HCT116 (cell line): ENCODE data around the gene USP46.

Source experiments
- CTCF ChIP-seq, 3 experiments: fragments of 200-600 bp in 1 of 3; sonication (generic) in 1 of 3; IDR thresholded peaks in 2 of 3; conservative IDR thresholded peaks in 1 of 3; 2 replicates each; pipeline ENCODE4 v1.5.1; 2012 to 2017; ENCODE audit warnings: low read depth in 2 of 3, low read length in 2 of 3, antibody characterized with exemption in 1 of 3, borderline replicate concordance in 1 of 3, control low read depth in 1 of 3, mild to moderate bottlenecking in 1 of 3, mixed read lengths in 1 of 3, mixed run types in 1 of 3, moderate library complexity in 1 of 3; ENCODE audit not compliant: insufficient read depth in 1 of 3
- EZH2phosphoT487 ChIP-seq: fragments of 200-600 bp; IDR thresholded peaks from 2 replicates; pipeline ENCODE4 v1.6.1; 2018; ENCODE audit warnings: antibody characterized with exemption, borderline replicate concordance
- POLR2AphosphoS5 ChIP-seq: IDR thresholded peaks from 2 replicates; pipeline ENCODE4 v1.6.1; 2011; ENCODE audit warnings: mild to moderate bottlenecking, low read depth, low read length, moderate library complexity
- SIN3A ChIP-seq: IDR thresholded peaks from 2 replicates; pipeline ENCODE4 v1.6.1; 2012; ENCODE audit warnings: low read depth

DNA sequence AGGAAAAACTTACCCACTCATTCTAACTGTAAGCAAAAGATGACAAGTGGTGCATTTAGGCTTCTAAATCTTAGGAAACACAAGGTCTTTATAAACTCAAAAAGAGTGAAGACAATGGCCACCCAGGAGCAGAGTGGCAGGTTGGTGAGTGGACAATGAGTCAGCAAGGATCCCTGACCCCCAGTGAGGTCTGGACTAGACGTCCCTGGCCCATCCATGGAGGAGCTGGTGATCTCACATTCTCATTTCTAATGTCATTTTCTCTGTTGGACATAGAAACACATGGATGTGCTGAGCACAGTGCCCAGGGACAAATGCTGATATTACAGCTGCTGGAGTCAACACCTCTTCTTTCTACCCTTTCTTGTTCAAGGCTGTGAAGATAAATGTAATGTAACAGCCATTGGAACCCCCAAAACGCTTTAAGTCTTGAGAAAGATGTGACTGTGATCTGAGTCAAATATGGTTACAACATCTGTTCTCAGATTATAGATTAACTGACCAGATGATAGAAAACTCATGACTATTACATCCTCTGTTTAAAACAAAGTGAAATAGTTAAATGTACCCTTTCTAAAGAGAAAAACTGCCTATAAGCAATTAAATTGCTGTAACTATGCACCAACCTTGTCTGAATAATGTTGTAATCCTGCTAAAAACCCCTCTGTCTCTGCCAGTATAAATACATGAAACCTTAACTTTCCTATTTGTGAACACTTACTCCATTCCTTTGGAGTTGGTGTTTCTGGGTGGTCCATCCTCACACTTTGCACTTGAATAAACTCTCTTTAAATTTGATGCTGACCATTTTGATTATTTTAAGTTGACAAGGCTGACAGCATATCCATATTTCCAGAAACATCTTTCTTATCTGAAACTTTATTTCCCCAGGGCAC lies 92.7 kb downstream of the USP46 start:
- TF ChIP-seq CTCF (IDR thresholded peaks at IDR 0.05 in 2 of 3, conservative IDR thresholded peaks at IDR 0.05 in 1 of 3; ENCODE audit: borderline replicate concordance in 1 of 3, insufficient read depth in 1 of 3, low read depth in 2 of 3, low read length in 2 of 3) (no peak), SIN3A (no peak), EZH2phosphoT487 (no peak), POLR2AphosphoS5 (no peak)
